Pancreas (tissue), 10 donors: ENCODE data around the gene IL36B. TPM values are rescaled to one million over a fixed set of nuclear protein-coding genes. Genes with fewer than 3 reads are reported as not detected.

Experiments
- ATAC-seq, 4 donors: fragments of 200-7000 bp; cut with Tn5 transposase; one replicate each; pipeline versions ENCODE4 v1.8.0 to v1.9.1; 2020; ENCODE audit warnings: mild to moderate bottlenecking in 4 of 4, moderate library complexity in 4 of 4
- DNase-seq, 6 donors: peaks; one replicate each; pipeline ENCODE4 v3.0.0-alpha.2; 2020
- FAIRE-seq: peaks from 2 replicates; lab custom pipeline; 2012; peaks lifted over from hg19 to GRCh38; lab: Jason Lieb, UNC
- H3K27ac ChIP-seq, 4 donors: fragments of 200-600 bp; sonication (generic); 1 replicate in 3 of 4; 2 replicates in 1 of 4; pipeline versions ENCODE4 v1.5.0 to v1.8.0; 2020
- H3K27me3 ChIP-seq, 4 donors: fragments of 200-600 bp; one replicate each; pipeline ENCODE4 v1.8.0; 2021
- H3K36me3 ChIP-seq, 3 donors: fragments of 200-600 bp; sonication (generic) in 1 of 3; one replicate each; pipeline versions ENCODE4 v1.5.0 to v1.8.0; 2020 to 2021
- H3K4me1 ChIP-seq, 3 donors: fragments of 200-600 bp; one replicate each; pipeline ENCODE4 v1.8.0; 2021
- H3K4me3 ChIP-seq, 4 donors: fragments of 200-600 bp; sonication (generic) in 2 of 4; one replicate each; pipeline versions ENCODE4 v1.5.0 to v1.8.0; 2020 to 2021
- H3K9me3 ChIP-seq, 4 donors: fragments of 200-600 bp; one replicate each; pipeline ENCODE4 v1.8.0; 2021
- WGBS, 2 donors: extraction: QIAGEN DNeasy Blood & Tissue Kit; methylation state at CpG; one replicate each; pipeline ENCODE4 v1.1.7; 2013; 5-methylcytosine and 5-hydroxymethylcytosine counted together
- intact Hi-C, 3 donors: fragments of 100-400 bp; cut with DNase I; formaldehyde crosslinking; loops; one replicate each; pipeline versions ENCODE4 v1.11.1 to v1.14.2; 2022
- polyA plus RNA-seq, 2 donors: library from polyadenylated mRNA; stranded (reverse); fragments of 200-250 nt; gene quantifications; one replicate each; pipeline ENCODE4 v1.2.3, GENCODE V29; 2013
- total RNA-seq, 6 donors: library from RNA; stranded (reverse); fragmentation: NEBNext Ultra II Directional in 4 of 6; extraction: Animal tissue kit (Norgen Biotek cat#: 25700) in 4 of 6; gene quantifications; one replicate each; pipeline versions ENCODE4 v1.2.1 to v1.2.4, GENCODE V29; 2021 to 2023
- TF ChIP-seq, protein P1 (sequence below), 4 donors: fragments of 200-600 bp; sonication (generic) in 3 of 4; IDR thresholded peaks; one replicate each; pipeline versions ENCODE4 v1.5.0 to v1.8.0; 2021; ENCODE audit warnings: antibody characterized with exemption in 4 of 4
- donor health status: healthy with polysubstance abuse.
- donor health status: DM: no; HTN: no; CAD: no; lungs with moderate emphysema.
- donor health status: DM: no; HTN: no; CAD: no.
- donor health status: control.
- donor health status: control.
- donor health status: Bipolar disorder and iron deficiency.
- donor health status: DM: yes; HTN: yes; CAD: no.
- donor health status: DM: no; HTN: no; CAD: no.
- donor health status: DM: no; HTN: no; CAD: no.
- donor health status: DM: yes; HTN: yes; CAD: no.

IL36B gene
- total and polyA plus RNA-seq, 8 donors, result not detected

DNA sequence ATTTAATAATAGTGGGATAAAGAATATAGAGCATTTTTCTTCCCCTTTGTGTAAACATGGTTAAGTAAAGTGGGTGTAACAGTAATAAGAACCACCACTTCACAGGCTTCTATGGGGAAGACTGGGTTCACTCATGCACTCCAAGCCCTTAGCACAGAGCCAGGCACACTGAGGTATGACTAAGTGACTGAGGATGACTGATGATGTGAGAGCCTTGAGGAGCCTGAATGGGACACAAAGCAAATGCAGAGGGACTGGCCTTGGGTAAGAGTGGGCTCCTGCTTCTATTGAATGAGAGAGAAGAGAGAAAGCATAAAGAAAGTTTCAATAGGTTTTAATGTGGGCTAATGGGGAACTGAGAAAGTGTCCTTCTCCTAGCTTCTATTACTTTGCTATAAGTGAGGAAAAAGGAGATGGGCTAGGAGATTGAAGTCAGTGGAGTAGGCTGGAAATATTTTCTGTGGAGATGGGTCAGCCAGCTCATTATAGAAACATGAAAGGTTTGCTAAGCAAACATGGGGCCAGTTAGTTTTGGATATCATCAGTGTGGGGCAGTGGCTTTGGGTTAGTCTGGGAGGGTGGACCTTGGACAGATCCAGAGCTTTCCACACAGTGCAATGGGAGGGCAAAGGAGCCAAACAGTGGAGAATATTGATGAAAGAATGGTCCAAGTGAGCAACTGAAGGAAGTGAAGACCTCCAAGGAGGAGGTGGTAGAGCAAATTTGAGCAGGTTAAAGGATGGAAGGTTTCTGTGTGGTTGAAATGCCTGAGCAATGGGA, 35.7 kb upstream of the IL36B start:
- TF ChIP-seq, protein P1, sequence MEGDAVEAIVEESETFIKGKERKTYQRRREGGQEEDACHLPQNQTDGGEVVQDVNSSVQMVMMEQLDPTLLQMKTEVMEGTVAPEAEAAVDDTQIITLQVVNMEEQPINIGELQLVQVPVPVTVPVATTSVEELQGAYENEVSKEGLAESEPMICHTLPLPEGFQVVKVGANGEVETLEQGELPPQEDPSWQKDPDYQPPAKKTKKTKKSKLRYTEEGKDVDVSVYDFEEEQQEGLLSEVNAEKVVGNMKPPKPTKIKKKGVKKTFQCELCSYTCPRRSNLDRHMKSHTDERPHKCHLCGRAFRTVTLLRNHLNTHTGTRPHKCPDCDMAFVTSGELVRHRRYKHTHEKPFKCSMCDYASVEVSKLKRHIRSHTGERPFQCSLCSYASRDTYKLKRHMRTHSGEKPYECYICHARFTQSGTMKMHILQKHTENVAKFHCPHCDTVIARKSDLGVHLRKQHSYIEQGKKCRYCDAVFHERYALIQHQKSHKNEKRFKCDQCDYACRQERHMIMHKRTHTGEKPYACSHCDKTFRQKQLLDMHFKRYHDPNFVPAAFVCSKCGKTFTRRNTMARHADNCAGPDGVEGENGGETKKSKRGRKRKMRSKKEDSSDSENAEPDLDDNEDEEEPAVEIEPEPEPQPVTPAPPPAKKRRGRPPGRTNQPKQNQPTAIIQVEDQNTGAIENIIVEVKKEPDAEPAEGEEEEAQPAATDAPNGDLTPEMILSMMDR (IDR thresholded peaks at IDR 0.05), result no peak
- Histone ChIP-seq H3K9me3 (no peaks in the 10 kb centered on the region), H3K27me3 (no peaks in the 10 kb centered on the region), H3K27ac (no peak overlapping the region), H3K36me3 (no peaks in the 10 kb centered on the region), H3K4me3 (no peak overlapping the region), H3K4me1 (no peaks in the 10 kb centered on the region)
- intact Hi-C loops, result no loop called here
- FAIRE-seq (no peak), ATAC-seq (no peak), DNase-seq (no peak)

DNA sequence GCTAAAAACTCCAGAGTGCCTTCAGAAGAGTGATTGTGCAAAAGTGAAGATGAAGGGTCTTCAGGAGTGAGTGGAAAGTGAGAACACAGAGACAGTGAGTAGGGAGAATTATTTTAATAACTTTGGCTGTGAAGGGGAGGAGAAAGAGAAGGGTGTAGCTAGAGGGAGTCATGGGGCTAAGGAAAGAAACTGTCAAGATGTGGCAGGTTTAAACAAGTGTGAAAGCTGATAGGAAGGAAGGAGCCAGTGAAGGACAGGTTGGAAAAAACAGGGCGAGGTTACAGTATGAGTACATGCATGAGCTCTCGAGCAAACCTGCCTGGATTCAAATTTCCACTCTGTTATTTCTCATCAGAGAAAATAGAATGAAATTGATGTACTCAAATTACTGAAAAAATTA, 32.9 kb upstream of the IL36B start:
- Histone ChIP-seq H3K27me3 (no peaks in the 10 kb centered on the region), H3K9me3 (no peaks in the 10 kb centered on the region), H3K36me3 (no peaks in the 10 kb centered on the region), H3K27ac (no peak overlapping the region), H3K4me3 (no peak overlapping the region), H3K4me1 (no peaks in the 10 kb centered on the region)
- DNase-seq, result no peak
- TF ChIP-seq, protein P1 (IDR thresholded peaks at IDR 0.05), result no peak
- no peak for FAIRE-seq
- no peak for ATAC-seq
- intact Hi-C loops, result no loop called here
- 66 to 72% methylated on average over 2 of the region's 2 CpGs for WGBS, 2 donors

DNA sequence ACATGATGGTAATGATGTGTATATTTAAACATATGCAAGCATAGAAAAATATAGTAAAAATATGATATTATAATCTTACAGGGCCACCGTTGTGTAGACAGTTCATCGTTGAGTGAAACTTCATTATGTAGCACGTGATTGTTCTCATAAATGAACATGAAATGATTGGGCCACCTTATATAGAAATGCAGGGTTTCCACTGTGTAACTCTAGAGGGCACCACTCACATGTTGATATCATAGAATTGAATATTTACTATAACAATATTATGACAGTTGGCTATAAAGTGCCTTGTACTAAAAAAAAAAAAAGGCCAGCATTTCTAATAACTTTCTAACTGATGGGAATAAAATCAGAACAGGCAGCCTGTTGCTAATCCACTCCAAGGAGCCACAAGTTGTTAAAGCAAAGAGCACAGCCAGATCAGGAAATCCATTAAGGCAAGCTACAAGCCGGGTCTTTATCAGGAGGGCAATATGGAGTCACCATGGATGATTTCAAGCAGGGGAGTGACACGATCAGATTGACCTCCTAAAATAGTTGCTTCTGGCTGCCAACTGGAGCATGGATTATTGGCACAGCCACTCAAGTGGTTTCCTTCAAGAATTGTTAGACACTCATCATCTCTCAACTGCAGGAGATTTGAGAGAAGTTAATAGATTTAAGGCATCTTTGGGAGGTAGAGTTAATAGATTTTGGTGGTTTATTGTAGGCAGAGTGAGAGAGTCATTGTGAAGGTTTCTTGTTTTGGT, 31.8 kb upstream of the IL36B start:
- 37 to 45% methylated on average over 5 of the region's 5 CpGs for WGBS, 2 donors
- intact Hi-C loops, result no loop called here
- Histone ChIP-seq H3K36me3 (no peaks in the 10 kb centered on the region), H3K4me3 (no peak overlapping the region), H3K9me3 (no peaks in the 10 kb centered on the region), H3K27me3 (no peaks in the 10 kb centered on the region), H3K4me1 (no peaks in the 10 kb centered on the region), H3K27ac (no peak overlapping the region)
- ATAC-seq (peak in 3 of 4 donors; percentile 62 to 80 (median 66)), FAIRE-seq (no peak), DNase-seq (no peak)
- TF ChIP-seq, protein P1 (IDR thresholded peaks at IDR 0.05), result peak in 2 of 4 donors; percentile 10 to 18

DNA sequence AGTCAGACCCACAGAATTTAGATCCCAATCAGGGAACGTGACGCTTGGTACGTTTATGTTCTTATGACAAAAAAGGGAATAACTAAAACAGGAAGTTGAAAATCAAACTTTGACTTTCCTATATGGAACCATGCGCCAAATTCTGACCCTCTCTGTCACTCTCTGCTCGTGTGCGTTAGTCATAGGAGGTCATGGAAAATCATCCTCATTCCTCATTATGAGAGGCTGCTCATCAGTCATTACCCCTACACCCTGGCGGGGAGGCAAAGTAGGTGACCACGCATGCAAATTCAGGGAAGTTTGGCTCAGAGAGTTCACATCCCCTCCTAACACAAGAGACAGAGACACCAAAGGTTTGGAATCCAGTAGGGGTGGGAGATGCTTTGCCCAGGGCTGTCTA, 30.6 kb upstream of the IL36B start:
- Histone ChIP-seq H3K27ac (no peak overlapping the region), H3K4me1 (no peaks in the 10 kb centered on the region), H3K27me3 (no peaks in the 10 kb centered on the region), H3K9me3 (no peaks in the 10 kb centered on the region), H3K4me3 (no peak overlapping the region), H3K36me3 (no peaks in the 10 kb centered on the region)
- TF ChIP-seq, protein P1 (IDR thresholded peaks at IDR 0.05), result no peak
- ATAC-seq (peak in 2 of 4 donors; percentile 27 to 57), FAIRE-seq (no peak), DNase-seq (no peak)
- 68 to 80% methylated on average over 8 of the region's 8 CpGs for WGBS, 2 donors
- intact Hi-C loops, result no loop called here
